ENCODE results near the gene HBP1. TPM values are rescaled to one million over a fixed set of nuclear protein-coding genes. Genes with fewer than 3 reads are reported as not detected.
A peak's percentile ranks its signal among the peaks of the same experiment; 100 is the strongest.

The HBP1 gene
- polyA plus RNA-seq, 3 donors from 2014 or later, result 42.8 to 107 (median 51.9) TPM

- H3K9me3 Mint-ChIP-seq, result no peaks in the 10 kb centered on the region
Observed at GRCh38 chr7:107162475-107162874, 6.3 kb upstream of the HBP1 start.

DNA sequence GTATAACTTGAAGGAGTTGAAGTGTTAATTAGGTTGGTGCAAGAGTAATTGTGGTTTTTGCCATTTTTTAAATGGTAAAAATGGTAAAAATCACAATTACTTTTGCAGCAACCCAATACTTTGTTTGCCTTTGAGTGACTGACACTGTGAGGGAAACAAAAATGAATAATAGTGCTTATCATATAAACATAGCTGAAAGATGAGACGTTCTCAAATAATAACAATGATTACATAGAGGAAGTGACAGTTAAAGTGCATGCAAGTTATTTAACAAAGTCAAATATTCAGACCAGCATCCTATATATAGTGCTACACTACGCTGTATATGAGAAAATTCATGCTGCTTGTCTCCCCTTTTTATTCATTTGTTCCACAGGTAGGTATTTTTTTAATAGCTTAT, 4.7 kb upstream of the HBP1 start:
- Mint-ChIP-seq H3K27me3 (ENCODE audit: low read depth in 3 of 3) (peaks cover 9 to 16% (median 11%) of the 10 kb centered on the region in 3 donors), H3K36me3 (no peaks in the 10 kb centered on the region), H3K27ac (peak overlapping the region in 1 of 6 donors; percentile 51), H3K4me3 (no peak overlapping the region), H3K4me1 (peaks cover 15 to 23% of the 10 kb centered on the region in 2 donors), H3K9me3 (no peaks in the 10 kb centered on the region)
- DNase-seq, result no peak

More at GRCh38 chr7:107162475-107162874, 6.3 kb upstream of the HBP1 start:
- H3K4me3 Mint-ChIP-seq, result no peak overlapping the region
- peaks cover 7 to 13% of the 10 kb centered on the region in 2 donors for H3K4me1 Mint-ChIP-seq
- no peak overlapping the region for H3K27ac Mint-ChIP-seq
- DNase-seq, result no peak
- H3K36me3 Mint-ChIP-seq, result no peaks in the 10 kb centered on the region
- H3K27me3 Mint-ChIP-seq (ENCODE audit: low read depth in 3 of 3), result peaks cover 0 to 4% (median 2%) of the 10 kb centered on the region in 3 donors

DNA sequence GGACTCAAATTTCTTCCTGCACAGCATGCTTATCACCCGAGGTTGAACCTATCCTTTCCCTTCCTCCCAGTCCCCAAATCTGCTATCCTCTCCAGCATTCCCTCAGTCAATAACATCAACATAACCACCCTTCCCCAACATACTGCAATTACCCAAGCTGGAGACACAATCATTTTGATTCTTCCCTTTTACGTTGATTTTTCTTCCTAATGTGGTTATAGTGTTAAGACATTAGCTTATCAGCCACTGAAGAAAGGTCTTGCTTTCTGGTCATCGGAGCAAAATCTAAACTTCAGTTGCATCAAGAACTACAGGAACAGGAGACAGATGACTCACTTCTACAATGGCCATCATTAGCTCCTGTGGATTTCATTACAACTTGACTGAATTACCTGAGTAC, 3.5 kb upstream of the HBP1 start:
- no peaks in the 10 kb centered on the region for H3K9me3 Mint-ChIP-seq
- no peaks in the 10 kb centered on the region for H3K36me3 Mint-ChIP-seq
- peaks cover 14 to 23% (median 17%) of the 10 kb centered on the region in 3 donors for H3K27me3 Mint-ChIP-seq (ENCODE audit: low read depth in 3 of 3)
- H3K27ac Mint-ChIP-seq, result no peak overlapping the region
- no peak for DNase-seq
- H3K4me1 Mint-ChIP-seq, result peaks cover 21 to 30% of the 10 kb centered on the region in 2 donors
- H3K4me3 Mint-ChIP-seq, result no peak overlapping the region

DNA sequence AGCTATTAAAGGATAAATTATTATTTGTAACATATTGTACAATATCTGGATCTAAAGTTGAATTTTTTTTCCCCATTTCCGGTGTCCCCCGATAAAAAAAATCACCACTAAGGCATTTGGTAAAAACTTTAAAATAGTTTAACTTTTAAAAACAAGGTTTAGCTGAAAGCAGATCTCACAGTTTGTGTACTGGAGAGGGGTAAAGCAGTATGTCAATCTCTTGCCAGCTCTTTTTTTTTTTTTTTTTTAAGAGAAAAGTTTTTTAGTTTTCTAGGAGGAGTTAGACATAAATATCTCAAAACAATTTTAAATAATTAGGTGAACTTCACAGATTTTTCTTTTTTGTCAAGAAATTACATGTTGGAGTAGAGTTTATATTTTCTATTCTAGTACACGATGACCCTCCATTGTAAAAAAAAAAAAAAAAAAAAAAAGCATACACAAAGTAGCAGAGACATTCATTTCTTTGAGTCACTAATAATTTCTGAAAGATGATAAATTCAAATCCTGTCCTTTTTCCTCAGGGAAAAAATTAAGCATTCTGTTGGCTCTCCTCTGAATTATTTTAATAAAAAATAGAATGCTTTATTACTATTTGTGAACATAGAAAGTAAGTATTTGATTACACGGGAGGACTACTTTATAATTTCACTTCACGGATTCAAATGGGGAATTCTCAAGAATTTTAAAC, 1.9 kb upstream of the HBP1 start:
- peaks cover 32 to 44% of the 10 kb centered on the region in 2 donors for H3K4me1 Mint-ChIP-seq
- peaks cover 14 to 26% (median 23%) of the 10 kb centered on the region in 3 donors for H3K27me3 Mint-ChIP-seq (ENCODE audit: low read depth in 3 of 3)
- DNase-seq, result no peak
- H3K4me3 Mint-ChIP-seq, result peak overlapping the region; percentile 91 to 100 (median 96)
- H3K36me3 Mint-ChIP-seq, result no peaks in the 10 kb centered on the region
- H3K27ac Mint-ChIP-seq, result peak overlapping the region; percentile 97 to 100 (median 99)
- H3K9me3 Mint-ChIP-seq, result no peaks in the 10 kb centered on the region

- H3K4me3 Mint-ChIP-seq, result peak overlapping the region; percentile 91 to 100 (median 96)
- H3K4me1 Mint-ChIP-seq, result peaks cover 33 to 51% of the 10 kb centered on the region in 2 donors
- H3K9me3 Mint-ChIP-seq, result no peaks in the 10 kb centered on the region
- peaks cover 14 to 26% (median 23%) of the 10 kb centered on the region in 3 donors for H3K27me3 Mint-ChIP-seq (ENCODE audit: low read depth in 3 of 3)
- no peak for DNase-seq
- no peaks in the 10 kb centered on the region for H3K36me3 Mint-ChIP-seq
- H3K27ac Mint-ChIP-seq, result peak overlapping the region; percentile 97 to 100 (median 99)
Observed at GRCh38 chr7:107167483-107168232, 1.1 kb upstream of the HBP1 start.

GRCh38 chr7:107169120-107170050, 582 bp downstream of the HBP1 start:
- peaks cover 50 to 68% of the 10 kb centered on the region in 2 donors for H3K4me1 Mint-ChIP-seq
- H3K36me3 Mint-ChIP-seq, result no peaks in the 10 kb centered on the region
- H3K27me3 Mint-ChIP-seq (ENCODE audit: low read depth in 3 of 3), result peaks cover 14 to 23% (median 23%) of the 10 kb centered on the region in 3 donors
- DNase-seq, result peak; percentile 87 to 91 (median 88)
- peak overlapping the region; percentile 91 to 100 (median 96) for H3K4me3 Mint-ChIP-seq
- no peaks in the 10 kb centered on the region for H3K9me3 Mint-ChIP-seq
- peak overlapping the region; percentile 97 to 100 (median 99) for H3K27ac Mint-ChIP-seq

DNA sequence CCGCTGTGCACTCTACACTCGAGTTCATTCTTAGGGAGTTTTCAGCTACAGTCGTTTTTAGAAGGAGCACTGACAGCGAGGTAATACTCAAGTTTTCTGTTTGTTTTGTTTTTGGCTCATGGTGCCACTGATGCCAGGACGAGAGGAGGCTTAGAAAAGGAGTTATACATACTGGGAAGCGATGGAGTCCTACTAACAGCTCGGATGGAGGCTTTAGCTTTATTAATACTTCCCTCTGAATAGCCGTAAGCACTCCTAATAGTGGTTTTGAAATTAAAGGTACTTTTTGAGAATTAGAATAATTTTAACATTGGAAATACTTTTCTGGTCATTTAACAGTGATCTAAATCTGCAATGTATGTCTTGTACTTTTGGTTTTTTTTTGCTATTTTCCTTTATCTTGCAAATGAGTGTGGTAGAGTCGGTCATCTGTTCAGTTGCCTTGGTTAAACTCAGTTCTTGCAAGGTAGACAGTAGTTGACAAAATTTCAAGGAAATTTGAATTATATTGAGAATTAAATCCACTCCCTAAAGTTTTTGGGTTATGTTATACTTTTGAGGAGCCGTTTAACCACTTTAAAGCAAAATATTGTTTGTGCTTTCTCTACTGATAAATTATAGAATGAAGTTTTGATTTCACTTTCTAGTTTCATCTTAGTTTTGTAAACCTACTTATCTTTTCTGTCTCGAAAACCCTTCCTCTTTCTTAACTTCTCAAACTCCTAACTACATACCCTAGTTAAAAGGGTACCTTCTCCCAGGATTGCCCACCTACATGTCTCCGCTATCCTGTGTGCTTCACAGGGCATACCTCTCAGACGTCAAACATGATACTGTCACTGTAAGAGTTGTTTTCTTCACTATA, 1.5 kb downstream of the HBP1 start:
- DNase-seq, result no peak
- no peaks in the 10 kb centered on the region for H3K36me3 Mint-ChIP-seq
- H3K4me1 Mint-ChIP-seq, result peaks cover 57 to 77% of the 10 kb centered on the region in 2 donors
- H3K27me3 Mint-ChIP-seq (ENCODE audit: low read depth in 3 of 3), result peaks cover 14 to 23% (median 22%) of the 10 kb centered on the region in 3 donors
- H3K9me3 Mint-ChIP-seq, result no peaks in the 10 kb centered on the region
- H3K4me3 Mint-ChIP-seq, result peak overlapping the region; percentile 91 to 100 (median 96)
- H3K27ac Mint-ChIP-seq, result peak overlapping the region; percentile 90 to 100 (median 96)

- H3K4me3 Mint-ChIP-seq, result peak overlapping the region; percentile 5 to 52 (median 23)
- DNase-seq, result no peak
- peaks cover 62 to 82% of the 10 kb centered on the region in 2 donors for H3K4me1 Mint-ChIP-seq
- peak overlapping the region in 3 of 6 donors; percentile 4 to 49 (median 30) for H3K27ac Mint-ChIP-seq
- peaks cover 14 to 22% (median 20%) of the 10 kb centered on the region in 3 donors for H3K27me3 Mint-ChIP-seq (ENCODE audit: low read depth in 3 of 3)
- no peaks in the 10 kb centered on the region for H3K9me3 Mint-ChIP-seq
- H3K36me3 Mint-ChIP-seq, result no peaks in the 10 kb centered on the region
Observed at GRCh38 chr7:107171496-107171895, 2.7 kb downstream of the HBP1 start.

GRCh38 chr7:107172276-107173032, 3.7 kb downstream of the HBP1 start:
- H3K27ac Mint-ChIP-seq, result peak overlapping the region in 1 of 6 donors; percentile 11
- peaks cover 14 to 25% (median 20%) of the 10 kb centered on the region in 3 donors for H3K27me3 Mint-ChIP-seq (ENCODE audit: low read depth in 3 of 3)
- DNase-seq, result no peak
- H3K9me3 Mint-ChIP-seq, result no peaks in the 10 kb centered on the region
- H3K36me3 Mint-ChIP-seq, result no peaks in the 10 kb centered on the region
- H3K4me3 Mint-ChIP-seq, result no peak overlapping the region
- H3K4me1 Mint-ChIP-seq, result peaks cover 66 to 82% of the 10 kb centered on the region in 2 donors

GRCh38 chr7:107173191-107173590, 4.4 kb downstream of the HBP1 start:
- H3K4me3 Mint-ChIP-seq, result no peak overlapping the region
- peaks cover 61 to 82% of the 10 kb centered on the region in 2 donors for H3K4me1 Mint-ChIP-seq
- H3K36me3 Mint-ChIP-seq, result no peaks in the 10 kb centered on the region
- peak overlapping the region in 1 of 6 donors; percentile 4 for H3K27ac Mint-ChIP-seq
- H3K9me3 Mint-ChIP-seq, result no peaks in the 10 kb centered on the region
- no peak for DNase-seq
- H3K27me3 Mint-ChIP-seq (ENCODE audit: low read depth in 3 of 3), result peaks cover 13 to 21% (median 19%) of the 10 kb centered on the region in 3 donors

DNA sequence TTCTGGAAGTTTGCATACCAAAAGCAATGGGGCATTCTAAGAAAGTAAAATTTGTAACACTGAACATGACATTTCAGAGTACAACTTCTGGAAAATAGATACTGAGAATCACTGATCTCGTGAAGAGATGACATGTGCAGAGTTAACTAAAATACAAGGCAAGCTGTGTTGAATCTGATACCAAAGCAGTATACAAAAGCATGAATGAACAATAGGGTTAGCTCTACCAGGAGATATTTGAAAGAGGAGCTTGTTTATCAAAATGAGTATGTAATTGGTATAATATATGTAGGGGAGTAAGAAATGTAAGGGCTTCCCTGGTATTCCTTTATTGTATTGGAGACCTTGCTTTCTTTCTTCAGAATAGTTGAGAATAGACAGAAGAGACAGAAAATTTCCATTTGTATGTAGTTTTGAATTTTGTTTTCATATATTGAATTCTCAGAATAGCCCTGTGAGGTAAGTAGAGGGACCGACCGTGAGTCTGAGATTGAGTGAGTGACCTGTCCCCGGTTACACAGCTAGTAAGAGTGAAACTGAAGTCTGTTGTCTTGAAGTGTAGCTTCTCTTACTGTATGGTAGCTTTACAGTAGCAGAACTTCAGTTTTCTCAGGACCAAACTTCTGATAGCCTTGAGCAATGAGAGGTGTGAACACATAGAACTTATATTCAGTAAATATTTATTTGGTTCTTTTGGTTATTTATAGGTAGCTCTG, 5.0 kb downstream of the HBP1 start:
- H3K36me3 Mint-ChIP-seq, result no peaks in the 10 kb centered on the region
- no peak for DNase-seq
- peaks cover 61 to 84% of the 10 kb centered on the region in 2 donors for H3K4me1 Mint-ChIP-seq
- H3K27me3 Mint-ChIP-seq (ENCODE audit: low read depth in 3 of 3), result peaks cover 6 to 14% (median 13%) of the 10 kb centered on the region in 3 donors
- peak overlapping the region in 1 of 5 donors; percentile 5 for H3K4me3 Mint-ChIP-seq
- peak overlapping the region in 3 of 6 donors; percentile 2 to 29 (median 13) for H3K27ac Mint-ChIP-seq
- H3K9me3 Mint-ChIP-seq, result no peaks in the 10 kb centered on the region

Measured in immature natural killer cell (primary cell).